HG02763 (cell line): ENCODE data around the gene GNAZ.

Experiments used
- ATAC-seq: cut with Tn5 transposase; IDR thresholded peaks from one replicate; pipeline ENCODE4 v1.9.1; 2021; ENCODE audit warnings: mild to moderate bottlenecking, moderate library complexity; ENCODE audit not compliant: unreplicated experiment

Gene GNAZ

GRCh38 chr22:23091760-23092159, 21.4 kb downstream of the GNAZ start:
- ATAC-seq: no peak

- ATAC-seq: no peak
Observed at GRCh38 chr22:23092217-23092955, 22.1 kb downstream of the GNAZ start.

GRCh38 chr22:23093051-23093788, 22.9 kb downstream of the GNAZ start:
- no peak for ATAC-seq

GRCh38 chr22:23094260-23094659, 23.9 kb downstream of the GNAZ start:
- no peak for ATAC-seq

GRCh38 chr22:23094695-23095681, 24.7 kb downstream of the GNAZ start:
- ATAC-seq: no peak

GRCh38 chr22:23095733-23096342, 25.5 kb downstream of the GNAZ start:
- no peak for ATAC-seq

GRCh38 chr22:23097412-23098229, 27.3 kb downstream of the GNAZ start:
- ATAC-seq: no peak

GRCh38 chr22:23098230-23098705, 27.9 kb downstream of the GNAZ start:
- ATAC-seq: no peak

GRCh38 chr22:23098718-23099530, 28.6 kb downstream of the GNAZ start:
- ATAC-seq: no peak

GRCh38 chr22:23099531-23099804, 29.1 kb downstream of the GNAZ start:
- ATAC-seq: no peak

GRCh38 chr22:23100124-23100801, 29.9 kb downstream of the GNAZ start:
- ATAC-seq: no peak

GRCh38 chr22:23101524-23101923, 31.2 kb downstream of the GNAZ start:
- ATAC-seq: no peak

GRCh38 chr22:23102002-23102655, 31.8 kb downstream of the GNAZ start:
- no peak for ATAC-seq

- no peak for ATAC-seq
Observed at GRCh38 chr22:23102776-23103175, 32.5 kb downstream of the GNAZ start.

GRCh38 chr22:23103199-23103954, 33.1 kb downstream of the GNAZ start:
- no peak for ATAC-seq

GRCh38 chr22:23104187-23104971, 34.1 kb downstream of the GNAZ start:
- no peak for ATAC-seq

- no peak for ATAC-seq
Observed at GRCh38 chr22:23105304-23105703, 35.0 kb downstream of the GNAZ start.
